C4-2B (cell line): ENCODE measurements around the gene FAM184B.

Experiments
- ZFX ChIP-seq: fragments of 450-650 bp; IDR thresholded peaks from 2 replicates; pipeline ENCODE4 v1.6.1; 2017
- TF ChIP-seq, protein P1 (sequence below): fragments of 450-650 bp; conservative IDR thresholded peaks from 2 replicates; pipeline ENCODE4 v1.5.1; 2017; ENCODE audit warnings: mild to moderate bottlenecking

DNA sequence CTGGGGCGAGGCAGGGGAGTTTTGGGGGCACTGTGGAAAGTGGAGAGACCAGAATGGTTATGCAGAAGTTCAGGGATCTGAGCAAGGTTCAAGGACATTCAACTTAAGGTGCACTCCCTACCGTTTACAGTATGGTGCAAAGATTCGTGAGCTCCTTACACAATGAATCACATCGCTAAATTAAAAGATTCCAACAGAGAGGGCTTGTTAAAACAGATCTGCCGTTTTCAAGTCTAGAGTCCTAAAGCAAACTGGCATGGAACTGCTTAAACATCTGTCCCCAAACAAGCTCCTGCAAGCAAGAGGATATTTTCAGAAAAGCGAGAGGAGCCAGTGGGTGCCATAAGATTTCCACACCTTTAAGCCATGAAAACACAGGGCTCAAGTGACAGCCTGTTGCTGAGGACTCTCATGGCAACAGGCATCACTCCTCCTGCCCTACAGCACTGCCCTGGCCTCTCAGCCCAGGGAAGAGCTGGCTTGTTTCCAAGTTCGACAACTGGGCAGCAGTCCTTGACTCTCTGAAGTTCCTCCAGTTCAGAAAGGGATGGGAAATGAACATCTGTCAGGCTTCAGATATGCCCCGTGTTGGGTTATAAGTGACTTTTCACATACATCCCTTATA lies 10.0 kb downstream of the FAM184B start:
- TF ChIP-seq, protein P1, sequence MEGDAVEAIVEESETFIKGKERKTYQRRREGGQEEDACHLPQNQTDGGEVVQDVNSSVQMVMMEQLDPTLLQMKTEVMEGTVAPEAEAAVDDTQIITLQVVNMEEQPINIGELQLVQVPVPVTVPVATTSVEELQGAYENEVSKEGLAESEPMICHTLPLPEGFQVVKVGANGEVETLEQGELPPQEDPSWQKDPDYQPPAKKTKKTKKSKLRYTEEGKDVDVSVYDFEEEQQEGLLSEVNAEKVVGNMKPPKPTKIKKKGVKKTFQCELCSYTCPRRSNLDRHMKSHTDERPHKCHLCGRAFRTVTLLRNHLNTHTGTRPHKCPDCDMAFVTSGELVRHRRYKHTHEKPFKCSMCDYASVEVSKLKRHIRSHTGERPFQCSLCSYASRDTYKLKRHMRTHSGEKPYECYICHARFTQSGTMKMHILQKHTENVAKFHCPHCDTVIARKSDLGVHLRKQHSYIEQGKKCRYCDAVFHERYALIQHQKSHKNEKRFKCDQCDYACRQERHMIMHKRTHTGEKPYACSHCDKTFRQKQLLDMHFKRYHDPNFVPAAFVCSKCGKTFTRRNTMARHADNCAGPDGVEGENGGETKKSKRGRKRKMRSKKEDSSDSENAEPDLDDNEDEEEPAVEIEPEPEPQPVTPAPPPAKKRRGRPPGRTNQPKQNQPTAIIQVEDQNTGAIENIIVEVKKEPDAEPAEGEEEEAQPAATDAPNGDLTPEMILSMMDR: no peak
- TF ChIP-seq ZFX: no peak
